GM12891 (cell line): Measurements from ENCODE around the gene TFE3.

Source experiments
- DNase-seq: peaks from one replicate; pipeline ENCODE4 v3.0.0; 2011; ENCODE audit warnings: low spot score; ENCODE audit not compliant: insufficient read length
- FAIRE-seq: peaks from 2 replicates; lab custom pipeline; 2011; peaks lifted over from hg19 to GRCh38; lab: Jason Lieb, UNC
- PAX5 ChIP-seq: IDR thresholded peaks from 2 replicates; pipeline ENCODE4 v1.6.1; 2011; ENCODE audit warnings: low read length, moderate library complexity, mild to moderate bottlenecking; ENCODE audit not compliant: insufficient read depth, severe bottlenecking
- POLR2A ChIP-seq: IDR thresholded peaks from 2 replicates; pipeline ENCODE4 v1.6.1; 2011; ENCODE audit warnings: low read depth, low read length, control low read depth
- POLR2AphosphoS5 ChIP-seq: IDR thresholded peaks from 2 replicates; pipeline ENCODE4 v1.6.1; 2011; ENCODE audit warnings: low read depth, low read length, control low read depth
- POU2F2 ChIP-seq: IDR thresholded peaks from 2 replicates; pipeline ENCODE4 v1.6.1; 2011; ENCODE audit warnings: low read depth, mild to moderate bottlenecking, control low read depth, low read length, moderate library complexity
- SPI1 ChIP-seq: IDR thresholded peaks from 2 replicates; pipeline ENCODE4 v1.6.1; 2011; ENCODE audit warnings: low read depth, low read length, control low read depth
- TAF1 ChIP-seq: IDR thresholded peaks from 2 replicates; pipeline ENCODE4 v1.6.1; 2011; ENCODE audit warnings: low read depth, low read length, control low read depth

TFE3 gene

DNA sequence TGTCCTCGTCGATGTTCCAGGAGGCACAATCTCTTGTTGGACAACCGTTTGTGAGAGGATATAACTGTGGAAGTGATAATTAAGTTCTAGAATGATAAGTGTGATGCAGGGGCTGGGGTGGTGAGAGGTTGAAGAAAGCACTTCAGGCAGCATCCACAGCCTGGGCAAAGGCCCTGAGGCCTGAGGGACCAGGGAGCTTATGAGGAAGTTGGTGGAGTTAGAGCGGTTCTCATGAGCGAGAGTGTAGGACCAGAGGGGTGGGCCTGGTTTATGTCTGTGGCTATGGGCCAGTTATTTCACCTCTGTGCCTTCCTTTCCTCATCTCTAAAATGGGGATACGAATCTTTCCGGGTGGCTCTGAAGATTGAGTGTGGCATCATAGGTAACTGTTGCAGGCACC lies 18.3 kb upstream of the TFE3 start:
- no peak for DNase-seq
- TF ChIP-seq POLR2A: no peak
- no peak for TF ChIP-seq POLR2AphosphoS5
- TF ChIP-seq TAF1: no peak
- TF ChIP-seq POU2F2: no peak
- no peak for TF ChIP-seq SPI1
- no peak for TF ChIP-seq PAX5
- FAIRE-seq: no peak

DNA sequence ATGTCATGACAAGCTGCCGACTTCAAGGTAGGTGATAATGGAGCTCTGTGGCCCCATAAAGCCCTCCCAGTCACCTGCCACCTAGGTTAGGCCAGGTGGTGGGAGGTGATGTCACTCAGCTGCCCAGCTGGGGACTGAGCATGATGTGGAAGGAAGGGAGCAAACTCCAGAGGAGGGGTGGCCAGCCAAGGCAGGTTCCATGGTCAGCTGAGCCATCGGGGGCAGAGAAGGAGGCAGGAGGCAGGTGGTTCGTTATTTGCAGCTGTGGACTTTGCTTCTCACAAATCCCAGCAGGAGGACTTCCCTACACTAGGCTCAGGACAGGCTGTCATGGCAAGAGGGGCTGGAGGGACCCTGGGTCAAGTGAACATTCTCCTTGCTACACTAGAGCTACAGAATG lies 17.8 kb upstream of the TFE3 start:
- no peak for FAIRE-seq
- no peak for DNase-seq
- TF ChIP-seq TAF1: no peak
- no peak for TF ChIP-seq PAX5
- no peak for TF ChIP-seq POLR2AphosphoS5
- TF ChIP-seq POU2F2: no peak
- TF ChIP-seq POLR2A: no peak
- no peak for TF ChIP-seq SPI1

DNA sequence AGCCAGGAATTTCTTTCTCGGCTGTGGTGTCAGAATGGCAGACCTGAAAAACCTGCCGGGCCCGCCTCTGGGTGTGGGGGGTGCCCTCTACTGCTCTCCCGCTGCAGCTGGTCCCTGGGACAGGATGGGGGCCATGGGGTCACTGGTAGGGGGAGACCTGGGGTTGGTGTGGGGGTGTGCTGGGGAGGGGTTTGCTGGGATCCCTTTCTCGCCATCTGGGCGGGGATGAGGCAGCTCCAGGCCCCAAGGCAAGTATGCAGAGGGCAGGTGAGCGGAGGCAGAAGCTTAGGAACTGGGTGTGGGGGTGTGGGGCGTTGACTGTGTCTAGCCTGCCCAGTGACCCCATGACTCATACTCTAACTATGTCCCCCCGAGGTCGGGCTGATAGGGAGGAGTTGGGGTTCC lies 16.5 kb upstream of the TFE3 start:
- DNase-seq (no peak), FAIRE-seq (no peak)
- TF ChIP-seq POLR2AphosphoS5: no peak
- TF ChIP-seq SPI1: no peak
- TF ChIP-seq POU2F2: no peak
- TF ChIP-seq PAX5: no peak
- TF ChIP-seq TAF1: no peak
- TF ChIP-seq POLR2A: no peak

DNA sequence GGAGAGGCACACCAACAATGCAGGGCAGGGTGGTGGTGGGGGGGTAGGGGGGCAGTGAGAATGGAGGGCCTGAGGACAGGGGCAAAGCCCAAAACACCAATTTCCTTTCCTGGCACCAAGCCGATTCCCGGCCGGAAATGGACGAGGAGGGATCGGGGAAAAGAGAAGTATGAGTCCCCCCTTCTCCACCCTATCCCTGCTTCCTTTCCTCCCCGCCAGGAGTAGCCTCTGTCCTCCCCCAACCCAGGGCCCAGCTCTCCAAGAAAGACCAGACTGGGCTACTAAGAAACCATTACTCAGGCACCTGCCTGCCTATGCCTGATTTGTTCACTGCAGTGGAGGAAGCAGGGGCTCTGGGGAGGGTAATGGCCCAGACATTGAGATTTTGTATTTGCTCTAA lies 16.0 kb upstream of the TFE3 start:
- no peak for TF ChIP-seq POLR2AphosphoS5
- TF ChIP-seq TAF1: no peak
- no peak for TF ChIP-seq POLR2A
- TF ChIP-seq SPI1: no peak
- TF ChIP-seq POU2F2: no peak
- TF ChIP-seq PAX5: no peak
- DNase-seq (no peak), FAIRE-seq (no peak)

DNA sequence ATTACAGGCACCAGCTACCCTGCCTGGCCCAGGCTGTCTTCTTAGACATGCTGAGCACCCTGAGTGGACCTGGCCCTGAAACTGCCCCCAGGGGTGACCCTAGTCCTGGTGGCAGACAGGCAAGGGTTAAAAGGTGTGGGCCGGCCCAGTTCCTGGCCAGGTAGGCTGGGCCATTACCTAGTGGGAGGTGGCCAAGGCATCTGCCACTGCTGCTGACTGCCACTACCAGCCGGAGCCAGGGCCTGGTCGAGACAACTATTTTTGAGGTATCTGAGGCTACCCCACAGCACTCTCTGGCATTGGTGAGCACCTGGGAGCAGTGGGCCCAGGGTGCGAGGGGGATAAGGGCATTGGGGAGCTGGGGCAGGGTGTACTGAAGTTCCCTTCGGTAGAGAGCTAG lies 15.6 kb upstream of the TFE3 start, which contains the start of gene CCDC120:
CCDC120 (plus strand) TSS at position 206 of the 400 bp plus-strand sequence. CDS start 3,043 bp downstream, outside the sequence.
- TF ChIP-seq PAX5: no peak
- TF ChIP-seq SPI1: no peak
- TF ChIP-seq POU2F2: no peak
- no peak for DNase-seq
- FAIRE-seq: no peak

DNA sequence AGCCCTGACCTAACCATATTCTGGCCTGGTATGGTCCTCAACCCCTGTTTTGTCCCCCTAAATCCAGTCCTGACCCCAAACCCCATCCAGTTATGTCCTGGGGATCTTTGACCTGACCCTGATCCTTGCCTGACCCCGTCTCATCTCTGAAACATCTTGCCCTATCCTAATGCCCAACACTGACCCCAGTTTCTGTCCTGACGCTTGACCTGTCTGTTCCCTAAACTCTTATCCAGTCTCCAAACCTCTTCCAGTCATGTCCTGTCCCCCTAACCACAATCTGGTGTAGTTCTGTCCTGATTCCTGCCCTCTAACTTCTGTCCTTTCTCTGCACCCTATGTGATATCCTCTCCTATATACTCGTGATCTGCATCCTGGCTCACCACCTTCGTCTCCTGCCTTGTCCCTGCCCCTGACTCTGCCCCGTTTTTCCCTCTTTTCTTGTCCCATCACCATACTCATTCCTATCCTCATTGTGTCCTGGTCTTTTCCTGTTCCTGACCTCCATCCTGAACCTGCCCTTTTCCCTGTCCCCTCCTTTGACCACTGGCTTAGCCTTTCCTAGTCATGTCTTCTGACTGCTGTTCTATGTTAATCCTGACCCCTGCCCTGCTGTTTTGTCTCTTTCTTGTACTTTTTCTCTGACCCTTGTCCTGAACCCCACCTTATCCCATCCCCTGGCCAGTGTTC lies 11.1 kb upstream of the TFE3 start:
- DNase-seq: no peak
- TF ChIP-seq POLR2A: no peak
- TF ChIP-seq SPI1: no peak
- TF ChIP-seq PAX5: no peak
- TF ChIP-seq TAF1: no peak
- TF ChIP-seq POU2F2: no peak
- no peak for TF ChIP-seq POLR2AphosphoS5
- peak; percentile 72 for FAIRE-seq

DNA sequence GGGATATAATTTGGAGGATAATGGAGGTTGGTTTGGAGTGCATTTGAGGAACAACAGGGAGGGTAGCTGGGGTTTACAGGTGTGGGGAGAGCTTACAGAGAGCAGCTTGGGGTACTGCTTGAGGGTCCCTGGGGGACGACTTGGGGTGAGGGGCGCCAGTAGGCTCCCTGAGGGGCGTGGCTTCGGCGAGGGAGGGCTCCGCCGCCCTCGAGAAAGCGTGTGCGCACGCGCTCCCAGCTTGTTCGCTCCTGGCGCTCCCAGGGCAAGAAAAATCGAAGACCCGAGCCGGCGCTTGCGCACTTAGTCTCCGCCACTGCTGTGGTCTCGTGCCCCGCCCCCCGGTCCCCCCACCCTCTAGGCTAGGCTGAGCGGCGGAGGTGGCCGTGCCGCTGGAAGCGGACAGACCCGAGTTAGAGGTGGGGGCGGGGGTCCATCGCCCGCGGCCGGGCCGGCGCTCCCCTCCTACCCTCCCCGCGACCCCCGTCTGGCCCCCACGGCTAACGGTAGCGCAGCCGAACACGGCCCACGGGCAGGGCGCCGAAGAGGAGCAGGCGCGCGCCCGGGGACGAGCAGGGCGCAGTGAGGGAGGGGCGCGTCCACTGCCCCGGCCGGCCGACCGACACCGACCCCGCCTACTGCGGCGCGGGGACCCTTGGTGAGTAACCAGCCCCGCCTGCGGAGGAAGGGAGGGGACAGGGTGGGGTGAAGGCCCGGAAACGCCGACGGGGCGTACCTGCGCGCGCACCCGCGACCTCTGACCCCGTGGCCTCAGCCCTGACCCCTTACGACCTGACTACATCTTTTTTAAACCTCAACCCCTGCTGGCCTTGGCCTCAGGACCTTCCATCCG lies 10.3 kb upstream of the TFE3 start:
- TF ChIP-seq POLR2A: no peak
- no peak for TF ChIP-seq POLR2AphosphoS5
- no peak for TF ChIP-seq PAX5
- no peak for TF ChIP-seq TAF1
- TF ChIP-seq POU2F2: no peak
- no peak for TF ChIP-seq SPI1
- FAIRE-seq (peak; percentile 99), DNase-seq (peak; percentile 59)

DNA sequence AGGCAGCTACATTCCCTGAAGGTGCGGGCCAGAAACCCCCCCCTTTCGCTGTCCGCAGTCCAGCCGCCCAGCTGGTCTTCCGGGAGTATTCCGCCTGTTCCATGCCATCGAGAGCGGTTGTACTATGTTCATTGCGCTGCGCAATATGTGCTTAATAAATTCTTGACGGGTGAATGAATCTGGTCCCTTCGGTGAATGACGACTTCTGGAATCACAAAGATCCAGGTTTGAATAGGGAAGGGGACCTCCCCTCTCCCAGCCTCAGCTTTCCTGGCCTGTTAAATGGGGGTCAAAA lies 777 bp upstream of the TFE3 start:
- no peak for DNase-seq
- FAIRE-seq: no peak
- TF ChIP-seq SPI1: no peak
- TF ChIP-seq POU2F2: no peak
- no peak for TF ChIP-seq PAX5
- no peak for TF ChIP-seq POLR2A
- no peak for TF ChIP-seq TAF1
- no peak for TF ChIP-seq POLR2AphosphoS5

DNA sequence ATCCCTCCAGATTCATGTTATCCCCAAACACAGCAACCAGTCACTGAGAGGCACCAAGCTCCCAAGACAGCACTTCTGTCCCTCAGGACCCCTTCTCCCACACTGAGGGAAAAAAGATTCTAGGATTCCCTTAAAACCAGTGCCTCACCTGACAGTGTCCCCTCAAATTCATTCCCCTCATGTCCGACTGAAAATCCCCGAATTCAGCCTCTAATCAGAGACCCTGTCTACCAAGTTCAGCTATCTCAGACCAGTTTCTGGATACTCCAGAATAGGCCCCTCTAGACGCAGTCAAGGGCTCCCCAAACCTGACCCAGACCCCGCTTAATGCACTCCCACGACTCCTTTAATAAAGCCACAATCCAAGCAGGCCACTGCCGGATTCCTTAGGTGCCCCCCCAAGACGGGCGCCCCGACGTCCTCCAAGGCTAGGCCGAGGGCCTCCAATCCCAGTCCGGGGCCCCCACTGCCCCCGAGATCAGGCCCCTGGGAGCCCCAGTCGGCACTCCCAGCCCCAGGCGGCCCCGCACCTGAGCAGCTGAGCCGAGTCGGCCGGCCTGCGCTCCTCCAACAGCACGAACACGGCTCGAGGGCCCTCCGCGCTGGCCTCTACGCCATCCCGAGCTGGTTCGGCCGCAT lies 457 bp downstream of the TFE3 start:
- DNase-seq: no peak
- TF ChIP-seq POLR2AphosphoS5 (no peak), POLR2A (no peak), POU2F2 (no peak), TAF1 (no peak), PAX5 (no peak), SPI1 (no peak)
- FAIRE-seq: peak; percentile 33
